H1 (cell line): ENCODE results near the gene THPO. TPM values are rescaled to one million over a fixed set of nuclear protein-coding genes. Genes with fewer than 3 reads are reported as not detected.

Source experiments
- CTCF ChIA-PET: fragments of 300-600 bp; sonication (Branson Sonifier 250); formaldehyde crosslinking; loops from one replicate; lab custom pipeline; 2021; ENCODE audit not compliant: partially characterized antibody; lab: Charles Lee
- POLR2A ChIA-PET: fragments of 300-600 bp; sonication (Branson Sonifier 250); formaldehyde crosslinking; loops from one replicate; lab custom pipeline; 2021; ENCODE audit warnings: inconsistent platforms; ENCODE audit not compliant: partially characterized antibody; lab: Charles Lee
- DNase-seq, 2 experiments: peaks; one replicate each; pipeline versions ENCODE4 v3.0.0 to v3.0.0-alpha.2; 2010 to 2022; ENCODE audit warnings: low spot score in 2 of 2, low read depth in 1 of 2, mixed read lengths in 1 of 2
- FAIRE-seq: peaks from 2 replicates; lab custom pipeline; 2011; peaks lifted over from hg19 to GRCh38; lab: Jason Lieb, UNC
- H2AFZ ChIP-seq: 2 replicates; pipeline ENCODE4 v1.8.1; 2012; ENCODE audit warnings: low read length, inconsistent platforms
- H2AK5ac ChIP-seq: 2 replicates; pipeline ENCODE4 v1.6.1; 2013; ENCODE audit warnings: low read depth, low read length
- H2BK120ac ChIP-seq: replicated peaks from 2 replicates; pipeline ENCODE3; 2013; ENCODE audit warnings: low read depth, low read length, inconsistent platforms
- H2BK12ac ChIP-seq: 2 replicates; pipeline ENCODE4 v1.6.1; 2013; ENCODE audit warnings: low read depth, low read length
- H2BK15ac ChIP-seq: 2 replicates; pipeline ENCODE4 v1.6.1; 2013; ENCODE audit warnings: low read length
- H2BK20ac ChIP-seq: 2 replicates; pipeline ENCODE4 v1.6.1; 2013; ENCODE audit warnings: low read length
- H2BK5ac ChIP-seq: 2 replicates; pipeline ENCODE4 v1.6.1; 2013; ENCODE audit warnings: low read depth, low read length
- H3K14ac ChIP-seq: 2 replicates; pipeline ENCODE4 v1.6.1; 2013; ENCODE audit warnings: inconsistent platforms; ENCODE audit not compliant: insufficient read length
- H3K18ac ChIP-seq: 2 replicates; pipeline ENCODE4 v1.6.1; 2013; ENCODE audit warnings: low read length; ENCODE audit errors: extremely low read depth
- H3K23ac ChIP-seq: 2 replicates; pipeline ENCODE4 v1.6.1; 2013; ENCODE audit warnings: inconsistent platforms; ENCODE audit not compliant: insufficient read length
- H3K23me2 ChIP-seq: 2 replicates; pipeline ENCODE4 v1.6.1; 2013; ENCODE audit warnings: low read depth, low read length
- H3K27ac ChIP-seq: 2 replicates; pipeline ENCODE4 v1.6.1; 2011; ENCODE audit warnings: low read depth, low read length, inconsistent platforms
- H3K27me3 ChIP-seq, 4 experiments: replicated peaks in 1 of 4; 1 replicate in 1 of 4; 2 replicates in 3 of 4; pipeline versions ENCODE4 v1.6.1 to v1.8.1; 2011 to 2013; ENCODE audit warnings: low read length in 3 of 4, mild to moderate bottlenecking in 3 of 4, inconsistent platforms in 2 of 4, mixed read lengths in 2 of 4, moderate library complexity in 1 of 4; ENCODE audit not compliant: control insufficient read depth in 3 of 4, insufficient read depth in 3 of 4; ENCODE audit errors: extremely low read depth in 1 of 4
- H3K36me3 ChIP-seq, 4 experiments: 2 replicates each; pipeline versions ENCODE4 v1.6.1 to v1.8.1; 2011 to 2013; ENCODE audit warnings: mild to moderate bottlenecking in 4 of 4, low read length in 3 of 4, moderate library complexity in 2 of 4, control low read depth in 1 of 4, inconsistent platforms in 1 of 4; ENCODE audit not compliant: insufficient read depth in 4 of 4, control insufficient read depth in 2 of 4
- H3K4ac ChIP-seq: replicated peaks from 2 replicates; pipeline ENCODE3; 2013; ENCODE audit warnings: low read length, low read depth, mixed read lengths, inconsistent platforms; ENCODE audit not compliant: insufficient read length
- H3K4me1 ChIP-seq, 4 experiments: replicated peaks in 1 of 4; 1 replicate in 1 of 4; 2 replicates in 3 of 4; pipeline versions ENCODE4 v1.6.1 to v1.8.1; 2011 to 2013; ENCODE audit warnings: low read length in 3 of 4, inconsistent platforms in 2 of 4, mixed read lengths in 1 of 4; ENCODE audit not compliant: insufficient read depth in 4 of 4, control insufficient read depth in 3 of 4
- H3K4me2 ChIP-seq, 2 experiments: 2 replicates each; pipeline versions ENCODE4 v1.6.1 to v1.8.1; 2011 to 2013; ENCODE audit warnings: low read depth in 2 of 2, low read length in 2 of 2, control low read depth in 1 of 2, inconsistent platforms in 1 of 2, mild to moderate bottlenecking in 1 of 2; ENCODE audit not compliant: insufficient read depth in 1 of 2
- H3K4me3 ChIP-seq, 4 experiments: fragments of 200-600, 300-600 bp in 1 of 4; sonication (generic), shearing (Covaris generic), sonication (Bioruptor Twin) in 1 of 4; 2 replicates each; pipeline versions ENCODE4 v1.5.1 to v1.8.1; 2011 to 2016; ENCODE audit warnings: low read length in 4 of 4, low read depth in 3 of 4, control low read depth in 2 of 4, inconsistent platforms in 2 of 4, mild to moderate bottlenecking in 2 of 4, mixed read lengths in 1 of 4, moderate library complexity in 1 of 4; ENCODE audit not compliant: insufficient read depth in 2 of 4; ENCODE audit errors: extremely low read depth in 1 of 4
- H3K56ac ChIP-seq: replicated peaks from 2 replicates; pipeline ENCODE3; 2013; ENCODE audit warnings: low read depth, mild to moderate bottlenecking, mixed read lengths, low read length, inconsistent platforms; ENCODE audit not compliant: insufficient read length
- H3K79me1 ChIP-seq: 2 replicates; pipeline ENCODE4 v1.6.1; 2013; ENCODE audit warnings: low read depth, low read length, control low read depth
- H3K79me2 ChIP-seq, 2 experiments: 2 replicates each; pipeline versions ENCODE4 v1.6.1 to v1.8.1; 2012 to 2013; ENCODE audit warnings: low read length in 2 of 2, mild to moderate bottlenecking in 2 of 2, inconsistent platforms in 1 of 2; ENCODE audit not compliant: insufficient read depth in 2 of 2, control insufficient read depth in 1 of 2
- H3K9ac ChIP-seq, 4 experiments: replicated peaks in 1 of 4; 1 replicate in 1 of 4; 2 replicates in 3 of 4; pipeline versions ENCODE4 v1.6.1 to v1.8.1; 2011 to 2013; ENCODE audit warnings: low read depth in 3 of 4, low read length in 3 of 4, control low read depth in 2 of 4, mild to moderate bottlenecking in 2 of 4, moderate library complexity in 2 of 4, inconsistent platforms in 1 of 4; ENCODE audit errors: extremely low read depth in 1 of 4
- H3K9me3 ChIP-seq, 2 experiments: 2 replicates each; pipeline versions ENCODE4 v1.6.1 to v1.8.1; 2012 to 2013; ENCODE audit warnings: mild to moderate bottlenecking in 2 of 2, moderate library complexity in 2 of 2, control low read depth in 1 of 2, inconsistent platforms in 1 of 2, low read depth in 1 of 2, low read length in 1 of 2, mixed read lengths in 1 of 2; ENCODE audit not compliant: insufficient read depth in 2 of 2
- H4K20me1 ChIP-seq, 2 experiments: replicated peaks in 1 of 2; 2 replicates each; pipeline versions ENCODE3 to v1.8.1; 2011 to 2013; ENCODE audit warnings: inconsistent platforms in 2 of 2, low read length in 2 of 2, mild to moderate bottlenecking in 1 of 2; ENCODE audit not compliant: insufficient read depth in 2 of 2, control insufficient read depth in 1 of 2
- H4K5ac ChIP-seq: 2 replicates; pipeline ENCODE4 v1.6.1; 2013; ENCODE audit warnings: low read length, low read depth, mixed read lengths, inconsistent platforms; ENCODE audit not compliant: insufficient read length
- H4K8ac ChIP-seq: 2 replicates; pipeline ENCODE4 v1.8.0; 2013; ENCODE audit warnings: mild to moderate bottlenecking, moderate library complexity, low read length, inconsistent platforms; ENCODE audit not compliant: insufficient read depth; ENCODE audit errors: extremely low read depth
- H4K91ac ChIP-seq: replicated peaks from 2 replicates; pipeline ENCODE3; 2013; ENCODE audit warnings: low read length, mixed read lengths, inconsistent platforms; ENCODE audit not compliant: insufficient read length
- BCL11A ChIP-seq, 2 experiments: IDR thresholded peaks; one replicate each; pipeline ENCODE4 v1.6.1; 2011; ENCODE audit warnings: low read depth in 2 of 2, low read length in 2 of 2, mild to moderate bottlenecking in 2 of 2
- CEBPB ChIP-seq: IDR thresholded peaks from 2 replicates; pipeline ENCODE4 v1.6.1; 2012; ENCODE audit warnings: low read depth, low read length
- CREB1 ChIP-seq: IDR thresholded peaks from 2 replicates; pipeline ENCODE4 v1.6.1; 2012; ENCODE audit warnings: inconsistent platforms
- CTBP2 ChIP-seq: IDR thresholded peaks from 2 replicates; pipeline ENCODE4 v1.7.0; 2011; ENCODE audit warnings: borderline replicate concordance, mild to moderate bottlenecking, moderate library complexity, mixed read lengths, low read length; ENCODE audit not compliant: insufficient read depth, insufficient read length
- GABPA ChIP-seq: IDR thresholded peaks from 2 replicates; pipeline ENCODE4 v1.6.1; 2011; ENCODE audit warnings: mild to moderate bottlenecking, low read length, moderate library complexity, borderline replicate concordance; ENCODE audit not compliant: insufficient read depth
- GTF2F1 ChIP-seq: IDR thresholded peaks from 2 replicates; pipeline ENCODE4 v1.6.1; 2012; ENCODE audit warnings: low read depth, low read length, improper control_type of control experiment, borderline replicate concordance
- JUN ChIP-seq: IDR thresholded peaks from 2 replicates; pipeline ENCODE4 v1.6.1; 2011; ENCODE audit warnings: low read depth, mild to moderate bottlenecking, improper control_type of control experiment, low read length
- KDM4A ChIP-seq: IDR thresholded peaks from one replicate; pipeline ENCODE4 v1.7.1; 2012; ENCODE audit warnings: low read depth, mild to moderate bottlenecking, moderate library complexity, low read length, inconsistent platforms; ENCODE audit not compliant: severe bottlenecking
- POU5F1 ChIP-seq: IDR thresholded peaks from 2 replicates; pipeline ENCODE4 v1.6.1; 2011; ENCODE audit warnings: low read depth, mild to moderate bottlenecking, low read length, moderate library complexity
- SP1 ChIP-seq: IDR thresholded peaks from 2 replicates; pipeline ENCODE4 v1.6.1; 2011; ENCODE audit warnings: low read depth, low read length
- SUZ12 ChIP-seq: fragments of 200-600 bp; sonication (generic); IDR thresholded peaks from 2 replicates; pipeline ENCODE4 v1.6.1; 2012; ENCODE audit warnings: mild to moderate bottlenecking, inconsistent platforms, low read length, moderate library complexity, mixed read lengths
- TEAD4 ChIP-seq: IDR thresholded peaks from 2 replicates; pipeline ENCODE4 v1.6.1; 2012; ENCODE audit warnings: low read depth, low read length, inconsistent platforms, mixed read lengths
- ZNF274 ChIP-seq: IDR thresholded peaks from 2 replicates; pipeline ENCODE4 v1.7.0; 2012; ENCODE audit warnings: low read length, borderline replicate concordance; ENCODE audit errors: extremely low read depth
- WGBS, 2 experiments: shearing (Covaris generic) in 1 of 2; methylation state at CpG; one replicate each; pipeline versions ENCODE4 v1.1.6 to v1.1.7; 2013 to 2015; ENCODE audit warnings: low lambda C conversion rate in 2 of 2, mixed read lengths in 2 of 2, inconsistent platforms in 1 of 2, low coverage in 1 of 2, missing lambda C conversion rate in 1 of 2; ENCODE audit not compliant: insufficient replicate concordance in 2 of 2, insufficient coverage in 1 of 2, insufficient read length in 1 of 2; ENCODE audit errors: extremely low coverage in 1 of 2, missing lambda C conversion rate in 1 of 2; 5-methylcytosine and 5-hydroxymethylcytosine counted together
- polyA plus RNA-seq, 7 experiments: library from polyadenylated mRNA; depleted of rRNA in 3 of 7; stranded (reverse) in 5 of 7; unstranded in 2 of 7; fragments of >200 nt in 5 of 7; fragments of 200-250 nt in 2 of 7; gene quantifications; 1 replicate in 5 of 7; 2 replicates in 1 of 7; 4 replicates in 1 of 7; pipeline versions ENCODE4 v1.2.1 to v1.2.3, GENCODE V29; 2011 to 2013; ENCODE audit warnings: missing spikeins in 2 of 7, mixed read lengths in 2 of 7
- total RNA-seq: library from RNA; stranded (reverse); fragmentation: NEBNext Ultra II Directional; extraction: Animal tissue kit (Norgen Biotek cat#: 25700); gene quantifications from 2 replicates; pipeline ENCODE4 v1.2.1, GENCODE V29; 2021
- TF ChIP-seq, protein P1 (sequence below): IDR thresholded peaks from 2 replicates; pipeline ENCODE4 v1.6.1; 2012; ENCODE audit warnings: inconsistent platforms

Gene THPO
- total and polyA plus RNA-seq, 2 of the 8 experiments (the other 6 are each of a cell fraction or from before 2014, with no cell fraction given): 0.82 to 1.2 TPM

DNA sequence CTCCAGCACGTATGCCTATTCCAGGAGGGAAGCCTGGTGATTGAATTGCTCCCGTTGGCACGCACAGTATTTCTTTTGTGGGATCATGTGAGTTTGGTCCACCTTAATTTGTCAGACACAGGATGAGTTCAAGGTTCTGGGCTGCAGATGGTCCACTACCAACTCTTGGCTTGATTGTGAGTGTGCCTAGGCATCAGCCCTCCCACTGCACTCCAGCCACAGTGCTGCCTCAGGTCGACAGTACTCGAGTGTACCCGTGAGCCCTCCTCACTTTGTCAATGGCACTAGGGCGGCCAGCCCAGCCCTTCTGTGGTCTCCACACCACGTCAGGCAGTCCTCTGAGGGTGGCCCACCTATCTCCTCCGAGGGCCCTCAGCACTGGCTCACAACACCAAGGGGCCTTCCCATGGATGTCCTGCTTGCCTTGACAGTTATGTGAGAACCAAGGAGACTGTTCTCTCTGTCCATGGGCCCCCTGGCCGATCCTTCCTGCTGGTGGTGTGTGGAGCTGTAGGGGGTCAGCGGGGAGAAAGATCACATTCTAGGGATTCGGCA lies 32.0 kb upstream of the THPO start:
- Histone ChIP-seq H4K20me1 (peaks cover 0 to 2% of the 10 kb centered on the region in 2 experiments), H2BK15ac (no peak overlapping the region), H2BK5ac (no peak overlapping the region), H3K79me1 (no peaks in the 10 kb centered on the region), H2BK20ac (no peak overlapping the region), H3K4me3 (no peak overlapping the region), H3K27ac (no peak overlapping the region), H3K56ac (no peak overlapping the region), H3K4ac (no peak overlapping the region), H3K9ac (no peak overlapping the region), H2BK12ac (no peak overlapping the region), H3K36me3 (no peaks in the 10 kb centered on the region), H4K91ac (no peak overlapping the region), H2AK5ac (no peak overlapping the region), H4K5ac (no peak overlapping the region), H3K4me2 (no peak overlapping the region), H3K4me1 (peaks cover 0 to 4% (median 3%) of the 10 kb centered on the region in 4 experiments; a peak in 2 of 7 replicates), H3K9me3 (no peaks in the 10 kb centered on the region), H3K18ac (no peak overlapping the region), H4K8ac (no peak overlapping the region; the same call in 1 of the 2 replicates), H3K79me2 (no peaks in the 10 kb centered on the region), H3K14ac (no peak overlapping the region), H3K23me2 (peaks cover 7% of the 10 kb centered on the region; the same call in 1 of the 2 replicates), H2AFZ (no peak overlapping the region), H3K27me3 (no peaks in the 10 kb centered on the region), H3K23ac (no peak overlapping the region), H2BK120ac (no peak overlapping the region)
- CTCF ChIA-PET: interaction anchor here (1.1 to 1.8 kb wide), 3 partner anchors 8 to 38 kb away, joined by 3 to 10 read pairs (median 5); no protein-coding TSS in a partner anchor
- POLR2A ChIA-PET: no interaction called here
- FAIRE-seq (no peak), DNase-seq (no peak)
- WGBS, 2 experiments: 84% methylated on average over 12 of the region's 12 CpGs; no CpG with 5 or more reads in 1 of the 2 experiments
- TF ChIP-seq JUN: no peak
- TF ChIP-seq KDM4A: no peak
- no peak for TF ChIP-seq GABPA
- no peak for TF ChIP-seq ZNF274
- no peak for TF ChIP-seq BCL11A (IDR thresholded peaks at IDR 0.05; ENCODE audit: low read depth in 2 of 2, low read length in 2 of 2)
- TF ChIP-seq SP1: no peak
- no peak for TF ChIP-seq GTF2F1
- TF ChIP-seq, protein P1, sequence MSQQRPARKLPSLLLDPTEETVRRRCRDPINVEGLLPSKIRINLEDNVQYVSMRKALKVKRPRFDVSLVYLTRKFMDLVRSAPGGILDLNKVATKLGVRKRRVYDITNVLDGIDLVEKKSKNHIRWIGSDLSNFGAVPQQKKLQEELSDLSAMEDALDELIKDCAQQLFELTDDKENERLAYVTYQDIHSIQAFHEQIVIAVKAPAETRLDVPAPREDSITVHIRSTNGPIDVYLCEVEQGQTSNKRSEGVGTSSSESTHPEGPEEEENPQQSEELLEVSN: no peak
- TF ChIP-seq CTBP2: no peak
- no peak for TF ChIP-seq SUZ12
- TF ChIP-seq CEBPB: no peak
- no peak for TF ChIP-seq CREB1
- TF ChIP-seq POU5F1: no peak
- no peak for TF ChIP-seq TEAD4
